K562 (cell line): Measurements from ENCODE around the gene RNU6-9. TPM values are rescaled to one million over a fixed set of nuclear protein-coding genes. Genes with fewer than 3 reads are reported as not detected.

ENCODE experiments used
- ATF7 ChIP-seq: fragments of 450-650 bp; IDR thresholded peaks from 2 replicates; pipeline ENCODE4 v1.7.1; 2014; ENCODE audit warnings: mild to moderate bottlenecking, moderate library complexity
- CCAR2 ChIP-seq: fragments of 200-400 bp; formaldehyde crosslinking; IDR thresholded peaks from 2 replicates; pipeline ENCODE4 v1.6.1; 2017; ENCODE audit warnings: mild to moderate bottlenecking, low read depth, low read length
- DACH1 ChIP-seq: fragments of 450-650 bp; IDR thresholded peaks from 2 replicates; pipeline ENCODE4 v1.6.1; 2018; ENCODE audit not compliant: partially characterized antibody
- EP400 ChIP-seq: fragments of 450-650 bp; IDR thresholded peaks from 2 replicates; pipeline ENCODE4 v1.6.1; 2017; ENCODE audit warnings: antibody characterized with exemption, mild to moderate bottlenecking, moderate library complexity
- GATAD2B ChIP-seq: fragments of 450-650 bp; IDR thresholded peaks from 2 replicates; pipeline ENCODE4 v1.6.1; 2017; ENCODE audit warnings: mild to moderate bottlenecking, borderline replicate concordance
- MTA2 ChIP-seq: fragments of 450-650 bp; IDR thresholded peaks from 2 replicates; pipeline ENCODE4 v1.6.1; 2016; ENCODE audit warnings: low read depth
- NCOA6 ChIP-seq: fragments of 450-650 bp; IDR thresholded peaks from 2 replicates; pipeline ENCODE4 v1.6.1; 2017; ENCODE audit warnings: mild to moderate bottlenecking
- NEUROD1 ChIP-seq: fragments of 150-350 bp; IDR thresholded peaks from 2 replicates; pipeline ENCODE4 v1.6.1; 2014; ENCODE audit warnings: borderline replicate concordance, low read length, low read depth; ENCODE audit not compliant: partially characterized antibody
- POLR2AphosphoS5 ChIP-seq: IDR thresholded peaks from 2 replicates; pipeline ENCODE4 v1.6.1; 2011; ENCODE audit warnings: mild to moderate bottlenecking, low read depth, low read length, moderate library complexity; ENCODE audit not compliant: control insufficient read depth, insufficient read depth
- PRPF4 ChIP-seq: fragments of 200-400 bp; formaldehyde crosslinking; IDR thresholded peaks from one replicate; pipeline ENCODE4 v1.6.1; 2017; ENCODE audit warnings: low read length, low read depth, mild to moderate bottlenecking; ENCODE audit not compliant: insufficient read depth, poor library complexity, severe bottlenecking
- SAFB2 ChIP-seq: fragments of 200-400 bp; formaldehyde crosslinking; IDR thresholded peaks from 2 replicates; pipeline ENCODE4 v1.6.1; 2018; ENCODE audit warnings: borderline replicate concordance, low read length, low read depth, moderate library complexity; ENCODE audit not compliant: severe bottlenecking
- TEAD2 ChIP-seq: fragments of 450-650 bp; IDR thresholded peaks from 2 replicates; pipeline ENCODE4 v1.6.1; 2016; ENCODE audit warnings: missing genetic modification characterization, control low read depth, missing compliant biosample characterization
- TRIM25 ChIP-seq: fragments of 450-650 bp; IDR thresholded peaks from 2 replicates; pipeline ENCODE4 v1.7.0; 2016; ENCODE audit warnings: borderline replicate concordance
- VEZF1 ChIP-seq: fragments of 200-800 bp; sonication (Bioruptor generic); IDR thresholded peaks from 2 replicates; pipeline ENCODE4 v1.6.1; 2017; ENCODE audit warnings: missing genetic modification characterization, missing compliant biosample characterization
- ZBTB5 ChIP-seq: fragments of 450-650 bp; IDR thresholded peaks from 2 replicates; pipeline ENCODE4 v1.6.1; 2017; ENCODE audit warnings: antibody characterized with exemption
- ZNF143 ChIP-seq: sonication (generic); formaldehyde crosslinking; IDR thresholded peaks from 2 replicates; pipeline ENCODE4 v1.9.0; 2022; ENCODE audit warnings: mild to moderate bottlenecking, missing genetic modification reagents
- ZNF609 ChIP-seq: sonication (generic); formaldehyde crosslinking; IDR thresholded peaks from 2 replicates; pipeline ENCODE4 v1.8.1; 2023; ENCODE audit warnings: missing genetic modification reagents, mild to moderate bottlenecking, borderline replicate concordance
- polyA plus RNA-seq, 8 experiments: library from polyadenylated mRNA; depleted of rRNA in 4 of 8; stranded (reverse) in 5 of 8; unstranded in 3 of 8; fragments of >200 nt; fragmentation: Nextera tagmentation in 2 of 8; fragmentation: Illumina TruSeq in 1 of 8; extraction: Ambion mirVana in 2 of 8; extraction: Trizol in 1 of 8; gene quantifications; 2 replicates each; pipeline versions ENCODE4 v1.2.1 to v1.2.3, GENCODE V29; 2011 to 2014; ENCODE audit warnings: inconsistent platforms in 1 of 8, missing spikeins in 1 of 8
- total RNA-seq, 7 experiments: library from RNA; depleted of rRNA in 6 of 7; stranded (reverse); fragments of >200 nt in 6 of 7; fragmentation: Illumina TruSeq in 2 of 7; extraction: Trizol in 2 of 7; gene quantifications; 2 replicates each; pipeline versions ENCODE4 v1.2.1 to v1.2.3, GENCODE V29; 2011 to 2021; ENCODE audit warnings: low replicate concordance in 1 of 7

RNU6-9 gene
- total and polyA plus RNA-seq, 9 of the 15 experiments (the other 6 are each of a cell fraction or from before 2014, with no cell fraction given): not detected

GRCh38 chr19:861756-862580, 31.3 kb upstream of the RNU6-9 start (continued):
- no peak for TF ChIP-seq TRIM25
- no peak for TF ChIP-seq MTA2
- TF ChIP-seq DACH1: peak; percentile 36
- no peak; the same call in 1 of the 2 replicates for TF ChIP-seq NCOA6
- no peak for TF ChIP-seq SAFB2
- no peak for TF ChIP-seq CCAR2
- no peak for TF ChIP-seq TEAD2
- TF ChIP-seq ZBTB5: no peak
- peak; percentile 52; the same call in 1 of the 2 replicates for TF ChIP-seq ZNF609 (CRISPR knock-in tag)
- peak; percentile 86 for TF ChIP-seq VEZF1 (CRISPR knock-in tag)
- TF ChIP-seq POLR2AphosphoS5: peak; percentile 34; the same call in 1 of the 2 replicates
- TF ChIP-seq EP400: peak; percentile 87; the same call in 1 of the 2 replicates
- no peak for TF ChIP-seq GATAD2B
- no peak for TF ChIP-seq NEUROD1
- no peak for TF ChIP-seq PRPF4
- TF ChIP-seq ATF7: peak; percentile 42
- TF ChIP-seq ZNF143 (CRISPR knock-in tag): peak; percentile 31; the same call in 1 of the 2 replicates
